GM21367 (cell line): ENCODE measurements around the gene MCOLN1.

ENCODE experiments used
- ATAC-seq: cut with Tn5 transposase; IDR thresholded peaks from one replicate; pipeline ENCODE4 v1.9.1; 2021; ENCODE audit not compliant: unreplicated experiment

Gene MCOLN1

GRCh38 chr19:7500811-7501450, 21.5 kb upstream of the MCOLN1 start:
- no peak for ATAC-seq

- no peak for ATAC-seq
Measured at GRCh38 chr19:7502552-7502951, 19.9 kb upstream of the MCOLN1 start.

DNA sequence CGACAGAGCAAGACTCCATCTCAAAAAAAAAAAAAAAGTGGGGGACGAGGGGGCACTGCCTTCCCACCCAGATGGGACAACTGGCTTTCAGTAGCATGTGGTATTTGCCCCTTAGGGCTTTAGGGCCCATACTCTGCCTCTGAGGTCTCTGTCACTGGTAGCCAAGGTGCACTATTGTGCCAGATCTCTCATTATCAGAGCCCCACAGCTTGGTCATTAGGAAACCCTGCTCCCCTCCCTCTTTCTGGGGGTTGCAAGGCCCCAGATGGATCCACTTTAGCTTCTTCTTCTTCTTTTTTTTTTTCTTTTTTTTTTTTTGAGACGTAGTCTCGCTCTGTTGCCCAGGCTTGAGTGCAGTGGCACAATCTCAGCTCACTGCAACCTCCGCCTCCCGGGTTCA, 17.7 kb upstream of the MCOLN1 start:
- no peak for ATAC-seq

GRCh38 chr19:7505288-7505681, 17.1 kb upstream of the MCOLN1 start:
- no peak for ATAC-seq

DNA sequence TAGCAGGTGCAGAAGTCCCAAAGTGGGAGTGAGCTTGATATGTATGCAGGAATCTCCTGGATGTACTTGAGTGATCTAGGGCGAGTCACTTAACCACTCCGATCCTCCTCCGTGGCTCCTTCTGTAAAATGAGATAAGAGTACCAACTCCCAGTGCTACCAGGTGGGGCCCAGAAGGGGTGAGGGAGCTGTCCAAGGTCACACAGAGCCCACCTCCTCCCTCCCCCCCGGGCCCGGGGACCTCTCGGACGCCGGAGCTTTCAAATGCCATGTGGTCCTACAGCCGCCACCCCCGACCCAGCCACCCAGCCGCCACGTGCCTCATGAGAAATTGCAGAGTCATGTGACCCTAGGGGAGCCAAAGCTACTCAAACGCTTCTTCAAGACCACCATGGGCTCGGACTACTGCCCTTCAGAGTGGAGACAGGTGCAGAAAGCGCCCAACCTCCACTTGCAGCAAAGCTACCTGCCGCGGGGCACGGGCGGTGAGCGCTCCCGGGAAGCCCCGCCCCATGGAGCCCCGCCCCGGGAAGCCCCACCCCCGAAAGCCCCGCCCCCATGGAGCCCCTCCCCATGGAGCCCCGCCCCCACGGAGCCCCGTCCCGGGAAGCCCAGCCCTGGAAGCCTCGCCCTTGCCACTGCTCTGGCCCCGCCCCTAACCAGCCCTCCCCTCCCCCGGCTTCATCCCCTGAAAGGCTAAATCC, 16.6 kb upstream of the MCOLN1 start:
- no peak for ATAC-seq

- no peak for ATAC-seq
Measured at GRCh38 chr19:7506385-7507328, 15.8 kb upstream of the MCOLN1 start.

GRCh38 chr19:7507884-7508283, 14.5 kb upstream of the MCOLN1 start:
- no peak for ATAC-seq

GRCh38 chr19:7509625-7510024, 12.8 kb upstream of the MCOLN1 start:
- no peak for ATAC-seq

DNA sequence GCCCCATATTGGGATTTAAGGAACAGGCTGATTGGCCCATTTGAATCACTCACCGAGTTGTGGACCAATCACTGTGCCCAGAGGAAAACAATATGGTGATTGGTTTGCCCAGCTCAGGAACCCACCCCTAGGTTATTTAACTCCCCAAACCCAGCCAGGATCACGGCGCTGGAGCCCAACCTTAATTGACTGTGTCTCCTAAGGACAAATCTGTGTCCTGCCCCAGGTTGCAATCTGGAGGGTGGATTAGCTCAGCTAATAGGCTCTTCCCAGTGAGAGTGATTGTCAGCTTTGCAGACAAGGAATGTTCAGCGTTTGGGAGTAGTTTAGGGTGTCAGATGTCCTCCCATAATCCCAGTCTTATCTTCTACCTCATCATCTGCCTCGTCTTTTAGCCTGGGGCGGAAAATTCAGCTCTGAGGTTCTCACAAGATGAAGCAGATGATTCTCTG, 10.0 kb upstream of the MCOLN1 start:
- no peak for ATAC-seq

- ATAC-seq: no peak
Measured at GRCh38 chr19:7513809-7514642, 8.4 kb upstream of the MCOLN1 start.

- ATAC-seq: no peak
Measured at GRCh38 chr19:7515110-7515644, 7.2 kb upstream of the MCOLN1 start.

- no peak for ATAC-seq
Measured at GRCh38 chr19:7515645-7516151, 6.7 kb upstream of the MCOLN1 start, which contains the start of gene ZNF358. ZNF358 (plus strand) TSS chr19:7516103; CDS start chr19:7519243, 3,140 bp downstream.

DNA sequence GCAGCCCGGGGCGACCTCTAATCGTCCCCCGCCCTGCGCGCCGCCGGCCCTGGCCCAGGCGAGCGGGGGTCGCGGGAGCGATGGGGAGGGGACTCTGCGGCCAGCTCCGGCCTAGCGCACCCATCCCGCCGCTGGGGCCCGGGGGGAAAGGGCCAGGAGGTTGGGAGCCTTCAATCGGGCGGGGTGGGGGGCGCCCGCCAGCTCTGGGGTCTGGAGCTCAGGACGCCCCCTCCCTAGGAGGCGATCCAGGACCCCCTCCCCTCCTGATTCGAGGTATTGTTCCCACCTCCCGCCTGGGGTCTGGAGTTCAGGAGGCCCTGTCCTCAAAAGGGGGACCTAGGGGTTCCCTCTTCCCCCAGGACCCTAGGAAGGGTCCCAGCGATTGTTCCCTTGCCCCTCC, 6.1 kb upstream of the MCOLN1 start:
- ATAC-seq: no peak

GRCh38 chr19:7516878-7517277, 5.5 kb upstream of the MCOLN1 start:
- no peak for ATAC-seq

- no peak for ATAC-seq
Measured at GRCh38 chr19:7519361-7520130, 2.9 kb upstream of the MCOLN1 start.

DNA sequence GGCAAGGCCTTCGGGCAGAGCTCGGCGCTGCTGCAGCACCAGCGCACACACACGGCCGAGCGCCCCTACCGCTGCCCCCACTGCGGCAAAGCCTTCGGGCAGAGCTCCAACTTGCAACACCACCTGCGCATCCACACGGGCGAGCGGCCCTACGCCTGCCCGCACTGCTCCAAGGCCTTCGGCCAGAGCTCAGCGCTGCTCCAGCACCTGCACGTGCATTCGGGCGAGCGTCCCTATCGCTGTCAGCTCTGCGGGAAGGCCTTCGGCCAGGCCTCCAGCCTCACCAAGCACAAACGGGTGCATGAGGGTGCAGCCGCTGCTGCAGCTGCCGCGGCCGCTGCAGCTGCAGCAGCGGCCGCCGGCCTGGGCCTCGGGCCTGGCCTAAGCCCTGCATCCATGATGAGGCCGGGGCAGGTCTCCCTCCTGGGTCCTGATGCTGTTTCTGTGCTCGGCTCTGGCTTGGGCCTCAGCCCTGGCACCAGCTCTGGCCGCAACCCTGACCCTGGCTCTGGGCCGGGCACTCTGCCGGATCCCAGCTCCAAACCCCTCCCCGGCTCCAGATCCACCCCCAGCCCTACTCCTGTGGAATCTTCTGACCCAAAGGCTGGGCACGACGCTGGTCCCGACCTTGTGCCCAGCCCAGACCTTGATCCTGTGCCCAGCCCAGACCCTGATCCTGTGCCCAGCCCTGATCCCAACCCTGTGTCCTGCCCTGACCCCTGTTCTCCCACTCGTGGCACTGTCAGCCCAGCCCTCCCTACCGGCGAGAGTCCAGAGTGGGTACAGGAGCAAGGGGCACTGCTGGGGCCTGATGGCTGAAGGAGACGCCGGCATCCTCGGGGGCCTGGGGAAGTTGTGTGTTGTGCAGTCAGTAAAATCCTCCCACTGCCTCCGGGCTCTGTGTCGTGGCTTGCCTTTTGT, 2.0 kb upstream of the MCOLN1 start:
- ATAC-seq: no peak

DNA sequence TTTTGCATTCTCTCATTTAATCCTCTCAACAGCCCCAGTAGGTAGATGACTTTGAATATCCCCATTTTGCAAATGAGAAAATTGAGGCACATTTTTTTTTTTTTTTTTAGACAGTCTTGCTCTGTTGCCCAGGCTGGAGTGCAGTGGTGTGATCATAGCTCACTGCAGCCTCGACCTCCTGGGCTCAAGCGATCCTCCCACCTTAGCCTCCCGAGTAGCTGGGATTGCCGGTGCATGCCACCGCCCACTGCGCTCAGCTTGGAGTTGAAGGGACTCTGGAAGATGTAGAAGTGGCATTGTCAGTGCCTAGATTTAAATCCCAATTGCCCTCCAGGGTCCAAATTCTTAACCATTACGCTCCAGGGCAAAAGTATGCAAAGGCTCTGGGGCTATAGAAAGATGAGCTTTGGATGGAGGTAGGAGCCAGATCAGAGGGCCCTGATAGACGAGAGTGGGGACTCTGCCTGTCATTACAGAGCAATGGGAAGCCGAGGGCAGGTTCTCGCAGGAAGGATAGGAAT, 813 bp upstream of the MCOLN1 start:
- no peak for ATAC-seq
